Fibroblast of skin of right quadriceps (primary cell): Measurements from ENCODE around the gene ADAP1.
"Not testable (repeated sequence)": the region's sequence is repeated elsewhere in the genome, so short reads cannot be mapped to it uniquely, and the experiment has no call there.

ENCODE experiments used
- DNase-seq: peaks from one replicate; pipeline ENCODE4 v3.0.0-alpha.2; 2013

The ADAP1 gene

DNA sequence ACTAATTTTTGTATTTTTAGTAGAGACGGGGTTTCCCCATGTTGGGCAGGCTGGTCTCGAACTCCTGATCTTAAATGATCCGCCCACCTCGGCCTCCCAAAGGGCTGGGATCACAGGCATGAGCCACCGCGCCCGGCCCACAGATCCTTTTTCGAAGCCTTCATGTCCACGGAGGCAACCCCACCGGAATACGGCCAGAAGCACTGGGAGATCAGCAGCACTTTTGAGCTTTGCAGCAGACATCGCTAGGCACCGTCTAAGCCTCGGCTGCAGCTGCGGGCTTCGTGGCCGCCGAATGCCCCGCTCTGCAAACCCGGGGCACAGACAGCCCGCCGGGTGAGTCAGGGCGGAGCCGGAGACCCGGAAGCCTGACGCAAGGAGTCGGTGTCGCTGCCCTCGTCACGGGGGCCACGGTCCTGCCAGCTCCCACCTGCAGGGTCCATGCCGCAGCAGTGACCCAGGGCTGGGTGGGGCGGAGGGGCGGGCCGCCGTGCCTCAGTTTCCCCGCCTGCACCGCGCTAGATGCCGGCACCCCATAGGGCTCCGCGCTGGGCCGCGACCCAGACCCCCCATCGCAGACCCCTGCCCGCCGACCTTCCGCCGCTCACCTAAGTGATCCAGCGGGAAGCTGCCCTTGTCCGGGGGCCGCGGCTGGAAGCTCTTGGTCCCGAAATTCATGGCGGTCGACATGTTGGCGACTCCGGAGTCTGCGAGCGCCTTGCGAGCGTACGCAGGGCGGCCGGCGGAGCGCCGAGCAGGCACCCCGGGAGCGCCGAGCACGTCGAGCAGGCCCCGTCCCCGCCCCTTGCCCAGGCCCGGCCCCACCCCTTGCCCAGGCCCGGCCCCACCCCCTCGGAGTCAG lies 20.6 kb upstream of the ADAP1 start, which contains the start of gene COX19:
TSS of gene COX19 (minus strand) at position 730 of the 862 bp plus-strand sequence. CDS start at position 690, 40 bp downstream.
- peak; percentile 87 for DNase-seq

DNA sequence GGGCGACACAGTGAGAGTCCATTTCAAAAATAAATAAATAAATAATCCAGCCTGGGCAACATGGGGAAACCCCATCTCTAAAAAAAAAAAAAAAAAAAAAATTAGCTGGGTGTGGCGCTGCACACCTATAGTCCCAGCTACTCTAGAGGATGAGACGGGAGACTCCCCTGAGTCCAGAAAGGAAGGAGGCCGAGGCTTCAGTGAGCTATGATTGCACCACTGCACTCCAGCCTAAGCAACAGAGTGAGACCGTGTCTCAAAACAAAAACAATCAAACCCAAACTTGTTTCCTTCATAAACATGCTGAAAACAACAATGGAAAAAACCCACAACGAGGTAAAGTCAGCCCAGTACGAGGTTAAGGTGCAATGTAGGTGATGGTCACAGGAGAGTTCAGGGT lies 19.7 kb upstream of the ADAP1 start:
- DNase-seq: no peak

DNA sequence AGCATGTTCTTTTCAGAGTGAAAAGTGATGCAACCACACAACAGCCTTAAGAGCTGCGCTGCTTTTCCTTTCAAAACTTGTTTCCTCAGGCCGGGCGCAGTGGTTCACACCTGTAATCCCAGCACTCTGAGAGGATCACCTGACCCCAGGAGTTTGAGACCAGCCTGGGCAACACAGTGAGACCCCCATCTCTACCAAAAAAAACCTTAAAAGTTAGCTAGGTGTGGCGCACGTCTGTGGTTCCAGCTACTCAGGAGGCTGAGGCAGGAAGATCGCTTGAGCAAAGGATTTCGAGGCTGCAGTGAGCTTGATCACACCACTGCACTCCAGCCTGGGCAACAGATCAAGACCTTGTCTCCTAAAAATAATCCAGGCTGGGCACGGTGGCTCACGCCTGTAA lies 18.8 kb upstream of the ADAP1 start:
- DNase-seq: no peak

DNA sequence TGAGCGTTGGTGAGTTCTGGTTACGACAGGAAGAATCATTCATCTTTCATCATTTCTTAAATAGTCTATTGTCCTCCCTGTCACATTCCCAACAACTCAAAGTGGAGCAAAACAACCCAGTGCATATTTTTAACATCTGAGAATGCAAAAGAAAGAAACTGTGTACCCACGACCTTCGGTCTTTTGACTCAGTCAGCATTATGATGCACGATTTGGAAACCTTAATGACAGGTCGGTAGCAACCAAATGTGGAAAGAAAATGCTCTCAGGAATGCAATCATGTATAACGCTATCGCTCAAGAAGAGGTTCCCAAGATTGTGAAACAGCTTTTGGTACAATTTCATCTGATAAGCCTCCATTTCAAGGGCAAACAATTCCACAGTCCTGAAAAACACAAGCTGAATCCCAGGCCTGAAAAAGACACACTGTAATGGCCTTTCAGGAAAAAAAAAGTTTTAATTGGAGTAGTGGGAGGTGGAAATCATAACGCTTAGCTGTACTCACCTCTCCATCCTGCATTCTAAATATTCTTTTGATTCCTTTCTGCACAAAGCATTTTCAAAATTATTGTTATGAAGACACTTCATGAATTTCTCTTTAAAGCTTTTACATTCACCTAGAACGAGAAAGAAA lies 18.3 kb upstream of the ADAP1 start:
- DNase-seq: no peak

DNA sequence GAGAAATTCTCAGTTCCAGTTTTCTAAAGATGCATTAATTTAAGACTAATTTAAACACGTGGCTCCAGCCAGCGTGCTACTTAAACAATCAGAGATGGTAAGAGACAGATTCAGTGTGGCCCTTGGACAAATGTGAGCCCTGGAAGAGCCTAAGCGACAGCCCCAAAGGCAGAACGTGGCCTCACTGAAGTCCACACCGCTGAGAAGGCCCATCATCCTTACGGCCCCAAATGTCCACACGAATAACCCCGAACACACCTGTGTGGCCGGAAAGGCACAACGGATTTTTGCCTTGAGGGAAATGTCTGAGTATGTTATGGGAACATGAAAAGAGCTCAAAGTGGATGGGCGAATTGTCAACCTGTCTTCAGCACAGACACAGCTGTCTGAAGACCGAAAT lies 17.6 kb upstream of the ADAP1 start:
- no peak for DNase-seq

DNA sequence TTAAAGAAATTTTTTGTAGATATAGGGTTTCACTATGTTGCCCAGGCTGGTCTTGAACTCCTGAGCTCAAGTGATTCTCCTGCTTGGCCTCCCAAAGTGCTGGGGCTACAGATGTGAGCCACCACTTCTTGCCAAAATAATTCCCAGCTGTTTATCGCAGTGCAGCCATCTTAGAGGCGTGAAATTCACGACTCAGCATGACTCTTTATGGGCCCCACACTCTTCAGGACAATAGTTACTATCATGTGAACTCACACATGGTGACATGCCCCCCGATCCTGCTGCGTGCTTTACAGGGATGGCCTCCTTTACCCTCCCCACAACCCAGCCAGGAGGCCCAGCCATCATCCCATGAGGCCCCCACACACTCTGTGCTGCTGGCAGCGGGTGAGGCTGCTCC lies 16.3 kb upstream of the ADAP1 start:
- no peak for DNase-seq

DNA sequence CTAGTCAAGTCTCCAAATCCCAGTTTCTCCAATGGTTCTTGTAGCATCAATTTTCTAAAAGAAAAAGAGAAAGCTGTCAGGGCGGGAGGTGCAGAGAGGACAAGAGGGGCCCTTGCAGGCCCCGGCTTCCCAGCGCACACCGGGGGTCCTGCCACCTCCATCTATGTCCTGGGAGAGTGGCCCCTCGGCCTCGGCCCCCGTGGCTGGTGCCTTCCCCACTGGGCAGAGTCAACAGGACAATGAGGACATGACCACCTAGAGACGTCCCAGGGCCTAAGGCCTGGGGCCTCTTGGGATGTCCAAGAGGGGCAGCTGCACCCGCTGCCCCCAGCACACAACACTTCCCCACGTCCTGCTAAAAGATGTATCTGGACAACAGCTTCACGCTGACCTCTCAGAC lies 14.9 kb upstream of the ADAP1 start:
- DNase-seq: no peak

DNA sequence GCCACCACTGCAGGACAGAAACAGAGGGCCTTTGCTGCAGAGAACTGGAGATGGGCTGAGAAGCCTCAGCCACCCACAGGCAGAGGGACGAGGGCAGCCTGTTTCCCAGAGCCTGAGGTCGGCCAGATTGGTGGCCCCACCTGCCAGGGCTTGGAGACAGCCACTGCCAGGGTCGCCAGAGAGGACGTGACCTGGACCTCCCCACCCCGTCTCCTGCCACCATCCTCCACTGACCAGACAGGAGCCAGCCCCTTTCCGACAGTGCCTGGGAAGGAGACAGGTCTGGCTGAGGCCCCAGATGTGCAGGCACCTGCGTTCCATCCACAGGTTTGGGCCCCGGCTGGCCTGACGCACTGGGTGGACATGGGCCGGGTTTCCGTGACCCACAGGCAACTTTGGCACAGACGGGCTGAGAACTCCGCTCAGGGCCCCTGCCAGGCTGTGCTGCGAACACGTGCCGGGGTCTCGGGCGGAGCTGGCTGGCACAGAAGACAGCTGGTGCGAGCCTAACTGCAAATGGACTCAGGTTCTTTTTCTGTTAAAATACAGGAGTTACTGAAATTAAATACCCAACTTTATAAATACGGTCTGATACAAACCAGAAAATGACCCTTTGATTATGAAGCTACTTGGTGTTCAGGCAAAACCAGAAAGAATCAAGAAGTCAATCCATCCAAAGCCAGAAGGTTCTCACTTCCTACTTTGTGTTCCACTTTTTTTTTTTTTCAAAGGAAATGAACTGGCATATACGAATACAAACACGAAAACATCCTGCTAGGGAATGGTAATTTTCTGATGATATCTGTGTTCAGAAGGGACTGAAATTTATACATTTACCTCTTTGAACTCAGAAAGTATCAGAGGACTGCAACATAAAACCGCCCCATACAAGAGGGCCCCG lies 14.0 kb upstream of the ADAP1 start:
- DNase-seq: no peak

DNA sequence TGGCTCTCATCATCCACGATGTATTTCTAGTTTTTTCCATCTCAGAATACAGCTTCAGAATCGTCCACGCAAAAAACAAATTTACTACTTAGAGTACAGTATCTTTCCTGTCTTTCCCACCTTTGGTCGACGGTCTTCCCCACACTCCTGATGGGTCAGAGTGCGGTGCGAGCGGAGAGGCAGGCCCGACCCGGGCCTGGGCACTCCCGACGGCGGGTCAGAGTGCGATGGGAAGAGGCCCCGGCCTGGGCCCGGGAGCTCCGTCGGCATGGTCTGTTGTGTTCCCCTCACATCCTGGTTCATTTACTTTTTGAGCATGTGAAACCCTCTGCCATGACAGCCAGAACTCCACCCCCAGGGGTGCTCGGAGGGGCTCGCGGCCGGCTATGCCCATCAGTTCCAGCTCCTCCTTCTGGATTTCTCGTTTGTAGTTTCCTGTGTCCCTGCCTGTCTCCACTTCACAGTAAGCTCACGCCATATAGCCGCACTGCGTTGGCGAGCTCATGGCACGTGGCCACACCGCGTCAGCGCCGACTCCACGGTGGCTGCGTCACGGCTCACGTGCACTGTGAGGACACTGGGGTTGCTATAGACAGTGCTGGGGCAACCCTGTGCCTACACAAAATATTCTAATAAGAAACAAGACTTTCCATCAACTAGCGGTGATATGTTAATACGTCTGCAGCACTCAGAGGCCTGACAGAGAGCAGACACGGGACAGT lies 13.0 kb upstream of the ADAP1 start:
- no peak for DNase-seq

DNA sequence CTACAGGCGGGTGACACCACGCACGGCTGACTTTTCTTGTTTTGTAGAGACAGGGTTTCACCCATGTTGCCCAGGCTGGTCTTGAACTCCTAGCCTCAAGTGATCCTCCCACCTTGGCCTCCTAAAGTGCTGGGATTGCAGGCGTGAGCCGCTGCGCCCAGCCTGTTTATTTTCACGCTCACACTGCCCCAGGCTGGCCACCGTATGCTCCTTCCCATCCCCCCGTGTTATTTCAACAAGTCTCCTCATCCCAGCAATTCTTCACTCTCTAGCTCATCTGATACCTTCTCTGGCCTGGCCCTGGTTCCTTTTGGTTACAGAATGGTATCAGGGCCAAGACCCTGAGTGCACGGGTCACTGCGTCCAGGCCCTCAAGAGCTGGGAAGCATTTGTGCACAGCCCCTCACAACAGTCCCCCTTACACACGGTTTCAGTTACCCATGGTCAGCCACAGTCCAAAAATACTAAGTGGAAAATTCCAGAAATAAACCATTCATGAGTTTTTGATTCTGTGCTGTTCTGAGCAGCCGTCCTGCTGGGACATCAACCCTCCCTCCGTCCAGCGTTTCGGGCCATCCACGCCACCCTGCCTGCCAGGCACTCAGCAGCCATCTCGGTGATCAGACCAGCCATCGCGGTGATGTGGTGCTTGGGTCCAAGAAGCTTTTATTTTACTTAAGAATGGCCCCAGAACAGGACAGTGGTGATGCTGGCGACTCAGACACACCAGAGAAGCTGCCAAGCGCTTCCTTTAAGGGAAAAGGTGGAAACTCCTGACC lies 12.0 kb upstream of the ADAP1 start:
- DNase-seq: no peak

DNA sequence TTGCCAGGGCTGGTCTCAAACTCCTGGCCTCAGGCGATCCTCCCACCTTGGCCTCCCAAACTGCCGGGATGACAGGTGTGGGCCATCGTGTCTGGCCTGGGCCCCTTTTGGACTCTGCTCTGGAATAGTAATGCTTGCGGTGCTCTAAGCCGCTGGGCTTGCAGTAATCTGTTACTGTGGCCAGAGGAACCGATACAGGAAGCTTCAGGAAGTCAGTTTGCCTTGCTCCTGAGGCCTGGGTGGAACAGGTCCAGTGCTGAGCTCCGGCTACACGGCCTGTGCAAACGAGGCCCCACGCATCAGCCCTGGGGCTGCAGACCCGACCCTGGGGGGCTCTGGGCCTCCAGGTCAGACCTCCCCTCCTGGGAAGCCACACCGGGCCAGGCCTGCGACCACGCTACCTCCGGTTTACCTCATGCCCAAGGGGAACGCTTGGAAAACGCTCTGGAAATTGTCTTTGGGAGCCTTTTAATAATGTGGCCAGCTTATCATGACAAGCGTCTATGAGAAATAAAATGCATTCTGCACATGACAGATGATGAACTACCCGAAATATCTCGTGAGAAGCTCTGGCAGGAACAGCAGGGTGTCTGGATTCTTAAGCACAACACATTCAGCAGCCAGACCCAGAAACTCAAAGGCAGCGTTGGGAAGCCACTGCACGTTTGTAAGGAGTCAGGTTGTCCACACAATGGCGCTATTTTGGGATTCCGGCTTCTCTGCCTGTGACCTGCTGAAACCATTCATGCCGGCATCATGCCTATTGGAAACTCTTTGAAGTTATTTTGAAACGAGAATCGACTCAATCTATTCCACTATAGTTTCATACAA lies 10.1 kb upstream of the ADAP1 start:
- peak; percentile 30 for DNase-seq

DNA sequence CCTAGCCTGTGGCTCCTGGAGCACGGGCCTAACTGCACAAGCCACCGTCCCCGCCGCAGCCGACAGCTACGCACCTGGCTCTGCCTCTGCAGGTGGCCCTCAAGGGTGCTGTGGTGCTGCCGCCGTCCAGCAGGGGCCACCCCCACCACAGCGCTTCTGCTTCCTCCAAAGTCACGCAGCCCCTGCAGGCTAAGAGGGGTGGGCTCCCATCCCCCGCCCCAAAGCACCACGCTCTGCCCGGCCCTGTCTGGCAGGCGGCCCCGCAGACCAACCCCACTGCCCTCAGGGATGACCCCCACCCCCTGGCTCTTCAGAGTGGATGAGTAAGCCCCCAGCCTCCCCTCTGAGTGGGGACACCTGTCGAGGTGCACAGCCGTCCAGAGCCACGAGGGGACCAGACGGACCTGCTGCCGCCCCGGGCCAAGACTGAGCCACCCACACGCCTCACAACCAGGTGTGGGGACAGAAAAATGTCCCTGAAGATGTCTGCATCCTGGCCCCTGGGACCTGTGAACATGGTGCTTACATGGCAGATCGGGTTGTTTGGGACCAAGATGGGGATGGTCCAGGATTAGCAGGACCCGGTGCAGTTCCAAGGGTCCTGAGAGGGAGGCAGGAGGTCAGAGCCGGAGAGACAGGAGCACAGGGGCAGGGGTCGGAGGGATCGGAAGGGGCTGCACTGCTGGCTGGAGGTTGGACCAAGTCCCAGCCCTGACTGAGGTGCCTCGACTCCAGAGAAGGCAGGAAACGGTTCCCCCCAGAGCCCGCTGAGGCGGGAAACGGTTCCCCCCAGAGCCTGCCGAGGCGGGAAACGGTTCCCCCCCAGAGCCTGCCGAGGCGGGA lies 9.0 kb upstream of the ADAP1 start:
- no peak for DNase-seq

DNA sequence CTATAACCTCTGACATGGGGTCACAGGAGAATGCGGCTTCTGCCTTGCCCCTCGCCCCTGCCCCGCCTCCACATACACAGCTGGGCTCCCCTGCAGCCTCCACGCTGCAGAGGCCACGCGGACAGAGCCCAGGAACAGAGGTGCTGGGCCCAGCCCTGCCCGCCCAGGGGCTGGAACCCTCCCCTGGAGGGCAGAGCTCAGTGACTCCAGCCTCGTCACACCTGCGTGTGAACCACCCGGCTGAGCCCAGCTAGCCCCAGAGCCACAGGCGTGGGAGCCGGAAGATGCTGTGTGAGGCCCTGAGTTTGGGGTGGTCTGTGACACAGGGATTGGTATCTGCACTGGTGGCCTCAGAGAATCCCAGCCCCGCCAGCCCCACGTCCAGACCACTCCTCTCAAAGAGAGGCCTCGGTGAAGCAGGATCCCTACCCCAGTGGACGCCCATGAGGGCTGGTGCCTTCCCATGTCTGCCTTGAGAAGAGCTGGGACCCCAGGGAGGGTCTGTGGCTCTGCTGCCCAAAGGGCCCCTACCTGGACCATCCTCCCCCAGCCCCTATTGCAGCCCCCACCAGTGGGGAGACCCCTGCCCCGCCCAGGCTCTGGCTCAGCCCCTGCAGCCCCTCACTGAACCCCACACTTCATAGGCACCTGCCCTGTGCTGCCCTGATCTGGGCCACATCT lies 8.1 kb upstream of the ADAP1 start:
- no peak for DNase-seq

DNA sequence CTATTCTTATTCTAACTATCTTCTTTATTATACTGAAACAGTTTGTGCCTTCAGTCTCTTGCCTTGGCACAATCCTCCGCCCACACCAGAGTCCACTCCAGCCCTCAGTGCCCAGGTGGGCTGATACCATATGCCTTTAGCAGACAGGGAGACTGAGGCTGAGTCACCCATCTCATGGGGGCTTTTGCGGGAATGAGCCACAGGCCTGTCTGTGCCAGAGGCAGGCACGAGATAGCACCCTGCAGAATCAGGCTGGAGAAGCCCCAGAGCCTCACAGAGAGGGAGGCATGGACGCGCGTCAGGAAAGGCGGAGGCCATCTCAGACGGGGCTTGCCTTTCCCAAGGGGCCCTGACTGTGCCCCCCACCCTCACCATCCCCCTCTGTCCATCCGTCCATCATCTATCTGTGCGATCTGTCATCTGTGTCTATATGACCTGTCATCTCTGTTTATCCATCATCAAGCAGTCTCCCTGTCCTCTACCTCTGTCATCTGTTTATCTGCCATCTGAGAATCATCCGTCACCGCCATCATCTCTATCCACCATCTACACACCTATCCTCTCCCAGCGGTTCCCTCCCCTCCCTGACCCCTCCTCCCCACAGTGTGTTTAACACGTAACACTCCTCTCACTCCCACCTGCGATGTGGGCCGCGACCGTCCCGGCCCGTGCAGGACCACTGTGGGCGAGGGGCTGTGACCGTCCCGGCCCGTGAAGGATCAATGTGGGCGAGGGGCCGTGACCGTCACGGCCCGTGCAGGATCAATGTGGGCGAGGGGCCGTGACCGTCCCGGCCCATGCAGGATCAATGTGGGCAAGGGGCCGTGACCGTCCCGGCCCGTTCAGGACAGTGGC lies 7.3 kb upstream of the ADAP1 start:
- DNase-seq: no peak

DNA sequence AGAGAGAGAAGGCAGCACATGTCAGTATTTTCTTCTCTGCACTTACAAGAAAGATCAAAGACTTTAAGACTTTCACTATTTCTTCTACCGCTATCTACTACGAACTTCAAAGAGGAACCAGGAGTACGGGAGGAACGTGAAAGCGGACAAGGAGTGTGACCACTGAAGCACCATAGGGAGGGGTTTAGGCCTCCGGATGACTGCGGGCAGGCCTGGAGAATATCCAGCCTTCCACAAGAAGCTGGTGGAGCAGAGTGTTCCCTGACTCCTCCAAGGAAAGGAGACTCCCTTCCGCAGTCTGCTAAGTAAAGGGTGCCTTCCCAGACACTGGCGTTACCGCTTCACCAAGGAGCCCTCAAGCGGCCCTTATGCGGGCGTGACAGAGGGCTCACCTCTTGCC lies 6.5 kb upstream of the ADAP1 start:
- not testable (repeated sequence) for DNase-seq

DNA sequence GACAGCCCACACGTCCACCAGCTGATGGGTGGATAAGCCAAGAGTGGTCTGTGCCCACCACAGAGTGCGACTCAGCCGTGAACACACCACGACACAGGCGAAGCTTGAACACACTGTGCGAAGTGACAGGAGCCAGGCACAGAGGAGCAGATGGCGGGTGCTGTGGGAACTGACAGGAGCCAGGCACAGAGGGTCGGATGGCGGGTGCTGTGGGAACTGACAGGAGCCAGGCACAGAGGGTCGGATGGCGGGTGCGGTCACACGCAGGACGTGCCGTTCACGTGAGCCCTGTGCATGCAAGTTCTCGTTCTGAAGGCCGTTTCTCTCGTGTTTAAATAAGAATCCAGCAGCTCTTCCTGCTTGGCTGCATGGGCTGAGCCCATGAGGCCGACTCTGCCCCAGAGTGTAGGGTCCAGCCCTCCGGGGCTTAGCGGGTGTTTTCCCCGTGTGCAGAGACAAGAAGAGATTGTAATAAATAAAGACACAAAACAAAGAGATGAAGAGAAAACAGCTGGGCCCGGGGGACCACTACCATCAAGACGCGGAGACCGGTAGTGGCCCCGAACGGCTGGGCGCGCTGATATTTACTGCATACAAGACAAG lies 5.9 kb upstream of the ADAP1 start:
- DNase-seq: no peak

DNA sequence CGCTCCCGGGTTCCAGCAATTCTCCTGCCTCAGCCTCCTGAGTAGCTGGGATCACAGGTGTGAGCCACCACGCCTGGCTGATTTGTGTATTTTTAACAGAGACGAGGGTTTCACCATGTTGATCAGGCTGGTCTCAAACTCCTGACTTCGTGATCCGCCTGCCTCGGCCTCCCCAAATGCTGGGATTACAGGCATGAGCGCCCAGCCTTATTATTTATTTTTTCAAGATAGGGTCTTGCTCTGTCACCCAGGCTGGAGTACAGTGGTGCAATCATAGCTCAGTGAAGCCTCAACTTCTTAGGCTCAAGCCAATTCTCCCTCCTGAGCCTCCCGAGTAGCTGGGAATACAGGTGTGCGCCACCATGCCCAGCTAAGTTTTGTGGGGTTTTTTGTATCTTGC lies 5.3 kb upstream of the ADAP1 start:
- DNase-seq: not testable (repeated sequence)

DNA sequence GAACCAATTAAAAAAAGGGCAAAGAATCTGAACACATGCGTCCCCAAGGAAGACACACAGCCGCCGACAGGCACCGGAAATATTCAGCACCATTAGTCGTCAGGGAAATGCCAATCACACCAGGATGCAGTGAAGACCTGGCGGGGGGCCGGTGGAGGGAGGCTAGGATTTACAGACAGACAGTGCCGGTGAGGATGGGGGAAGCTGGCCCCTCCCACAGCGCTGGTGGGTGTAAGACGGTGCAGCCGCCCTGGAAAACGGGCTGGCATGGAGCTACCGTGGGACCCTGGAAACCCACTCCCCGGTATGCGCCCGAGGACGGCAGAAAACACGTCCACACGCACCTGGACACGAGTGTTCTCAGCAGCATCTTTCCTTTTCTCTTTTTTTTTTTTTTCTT lies 4.8 kb upstream of the ADAP1 start:
- no peak for DNase-seq
